ENCODE data around the gene NUP205.

DNA sequence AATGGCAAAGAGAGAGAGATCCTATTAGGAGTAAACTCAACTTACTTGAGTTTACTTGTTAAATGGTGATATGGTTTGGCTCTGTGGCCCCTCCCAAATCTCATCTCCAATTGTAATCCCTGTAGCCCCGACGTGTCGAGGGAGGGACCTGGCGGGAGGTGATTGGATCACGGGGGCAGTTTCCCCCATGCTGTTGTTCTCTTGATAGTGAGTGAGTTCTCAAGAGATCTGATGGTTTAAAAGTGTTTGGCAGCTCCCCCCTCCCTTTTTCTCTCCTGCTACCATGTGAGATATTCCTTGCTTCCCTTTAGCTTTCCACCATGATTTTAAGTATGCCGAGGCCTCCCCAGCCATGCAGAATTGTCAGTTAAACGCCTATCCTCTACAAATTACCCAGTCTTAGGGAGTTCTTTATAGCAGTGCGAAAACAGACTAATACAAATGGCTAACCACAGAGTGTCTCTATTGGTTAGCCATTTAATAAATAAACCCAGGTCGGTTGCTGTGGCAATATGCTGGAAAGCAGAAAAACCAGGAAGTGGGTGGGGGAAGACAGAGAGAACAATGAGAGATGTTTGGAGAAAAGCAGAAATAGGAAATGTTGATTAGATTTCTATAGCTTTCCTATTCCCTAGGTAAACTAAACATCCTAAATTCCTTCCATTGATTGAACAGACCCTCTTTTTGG, 101.6 kb downstream of the NUP205 start:
- TF ChIP-seq POLR2AphosphoS5 (IDR thresholded peaks at IDR 0.05): no peak
- TF ChIP-seq, protein P1, sequence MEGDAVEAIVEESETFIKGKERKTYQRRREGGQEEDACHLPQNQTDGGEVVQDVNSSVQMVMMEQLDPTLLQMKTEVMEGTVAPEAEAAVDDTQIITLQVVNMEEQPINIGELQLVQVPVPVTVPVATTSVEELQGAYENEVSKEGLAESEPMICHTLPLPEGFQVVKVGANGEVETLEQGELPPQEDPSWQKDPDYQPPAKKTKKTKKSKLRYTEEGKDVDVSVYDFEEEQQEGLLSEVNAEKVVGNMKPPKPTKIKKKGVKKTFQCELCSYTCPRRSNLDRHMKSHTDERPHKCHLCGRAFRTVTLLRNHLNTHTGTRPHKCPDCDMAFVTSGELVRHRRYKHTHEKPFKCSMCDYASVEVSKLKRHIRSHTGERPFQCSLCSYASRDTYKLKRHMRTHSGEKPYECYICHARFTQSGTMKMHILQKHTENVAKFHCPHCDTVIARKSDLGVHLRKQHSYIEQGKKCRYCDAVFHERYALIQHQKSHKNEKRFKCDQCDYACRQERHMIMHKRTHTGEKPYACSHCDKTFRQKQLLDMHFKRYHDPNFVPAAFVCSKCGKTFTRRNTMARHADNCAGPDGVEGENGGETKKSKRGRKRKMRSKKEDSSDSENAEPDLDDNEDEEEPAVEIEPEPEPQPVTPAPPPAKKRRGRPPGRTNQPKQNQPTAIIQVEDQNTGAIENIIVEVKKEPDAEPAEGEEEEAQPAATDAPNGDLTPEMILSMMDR (IDR thresholded peaks at IDR 0.05): no peak
- TF ChIP-seq EP300 (IDR thresholded peaks at IDR 0.05): no peak
